VCaP (cell line): ENCODE measurements around the gene UBL7.

ENCODE experiments used
- H3K27ac ChIP-seq: fragments of 450-650 bp; 2 replicates; pipeline ENCODE4 v1.5.1; 2017
- CTCF ChIP-seq: fragments of 450-650 bp; conservative IDR thresholded peaks from 2 replicates; pipeline ENCODE4 v1.5.1; 2017; ENCODE audit warnings: mild to moderate bottlenecking, moderate library complexity

The UBL7 gene

GRCh38 chr15:74411686-74412085 lies 49.3 kb downstream of the UBL7 start:
- no peak for TF ChIP-seq CTCF
- H3K27ac ChIP-seq = no peak overlapping the region

GRCh38 chr15:74410502-74410901 lies 50.5 kb downstream of the UBL7 start:
- no peak for TF ChIP-seq CTCF
- no peak overlapping the region for H3K27ac ChIP-seq

GRCh38 chr15:74409225-74409624 lies 51.7 kb downstream of the UBL7 start:
- no peak for TF ChIP-seq CTCF
- no peak overlapping the region for H3K27ac ChIP-seq

- no peak overlapping the region for H3K27ac ChIP-seq
- TF ChIP-seq CTCF = no peak
These were observed 52.1 kb downstream of the UBL7 start for GRCh38 chr15:74408815-74409214.

- H3K27ac ChIP-seq = no peak overlapping the region
- TF ChIP-seq CTCF = no peak
These were observed 52.6 kb downstream of the UBL7 start for GRCh38 chr15:74408385-74408784.

- TF ChIP-seq CTCF = no peak
- H3K27ac ChIP-seq = no peak overlapping the region
These were observed 53.8 kb downstream of the UBL7 start for GRCh38 chr15:74406992-74407705.

GRCh38 chr15:74406517-74406916 lies 54.4 kb downstream of the UBL7 start:
- no peak for TF ChIP-seq CTCF
- H3K27ac ChIP-seq = no peak overlapping the region
